Measurements from ENCODE around the gene SYCP2.

- TF ChIP-seq, protein P1, sequence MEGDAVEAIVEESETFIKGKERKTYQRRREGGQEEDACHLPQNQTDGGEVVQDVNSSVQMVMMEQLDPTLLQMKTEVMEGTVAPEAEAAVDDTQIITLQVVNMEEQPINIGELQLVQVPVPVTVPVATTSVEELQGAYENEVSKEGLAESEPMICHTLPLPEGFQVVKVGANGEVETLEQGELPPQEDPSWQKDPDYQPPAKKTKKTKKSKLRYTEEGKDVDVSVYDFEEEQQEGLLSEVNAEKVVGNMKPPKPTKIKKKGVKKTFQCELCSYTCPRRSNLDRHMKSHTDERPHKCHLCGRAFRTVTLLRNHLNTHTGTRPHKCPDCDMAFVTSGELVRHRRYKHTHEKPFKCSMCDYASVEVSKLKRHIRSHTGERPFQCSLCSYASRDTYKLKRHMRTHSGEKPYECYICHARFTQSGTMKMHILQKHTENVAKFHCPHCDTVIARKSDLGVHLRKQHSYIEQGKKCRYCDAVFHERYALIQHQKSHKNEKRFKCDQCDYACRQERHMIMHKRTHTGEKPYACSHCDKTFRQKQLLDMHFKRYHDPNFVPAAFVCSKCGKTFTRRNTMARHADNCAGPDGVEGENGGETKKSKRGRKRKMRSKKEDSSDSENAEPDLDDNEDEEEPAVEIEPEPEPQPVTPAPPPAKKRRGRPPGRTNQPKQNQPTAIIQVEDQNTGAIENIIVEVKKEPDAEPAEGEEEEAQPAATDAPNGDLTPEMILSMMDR (IDR thresholded peaks at IDR 0.05; ENCODE audit: low read length): no peak
- TF ChIP-seq EZH2phosphoT487 (IDR thresholded peaks at IDR 0.05; ENCODE audit: low read length): no peak
Observed at GRCh38 chr20:59940956-59941294, 7.5 kb upstream of the SYCP2 start.
